Hindlimb muscle (tissue), 1 donor: ENCODE data around the gene ZNF593OS. TPM values are rescaled to one million over a fixed set of nuclear protein-coding genes. Genes with fewer than 3 reads are reported as not detected.

Experiments
- DNase-seq: peaks from one replicate; pipeline ENCODE4 v3.0.0-alpha.2; 2013
- polyA plus RNA-seq: library from polyadenylated mRNA; unstranded; fragments of 120-200 nt; gene quantifications from one replicate; pipeline ENCODE4 v1.2.1, GENCODE V29; 2013; ENCODE audit not compliant: insufficient read length

Gene ZNF593OS
- polyA plus RNA-seq, 1 donor = 2.3 TPM

- DNase-seq = no peak
Measured at GRCh38 chr1:26125946-26126320, 45.7 kb downstream of the ZNF593OS start.

GRCh38 chr1:26125382-26125781 is 46.2 kb downstream of the ZNF593OS start:
- DNase-seq = no peak

GRCh38 chr1:26124418-26125331 is 47.0 kb downstream of the ZNF593OS start:
- DNase-seq = no peak

- no peak for DNase-seq
Measured at GRCh38 chr1:26122988-26123973, 48.4 kb downstream of the ZNF593OS start.

GRCh38 chr1:26121854-26122773 is 49.5 kb downstream of the ZNF593OS start:
- DNase-seq = no peak

- DNase-seq = no peak
Measured at GRCh38 chr1:26119892-26120608, 51.6 kb downstream of the ZNF593OS start.

Other genes with a start within 250 kb of the ZNF593OS start
- 87.9 TPM for gene PAFAH2, start 173.8 kb downstream of the ZNF593OS start, polyA plus RNA-seq
- 4.2 TPM for gene EXTL1, start 150.1 kb downstream of the ZNF593OS start, polyA plus RNA-seq
- gene SLC30A2, start 125.7 kb downstream of the ZNF593OS start, polyA plus RNA-seq = 0.97 TPM
- gene TRIM63, start 104.2 kb downstream of the ZNF593OS start, polyA plus RNA-seq = 50.3 TPM
- 5.6 TPM for gene PDIK1L, start 60.0 kb downstream of the ZNF593OS start, polyA plus RNA-seq
- 0.98 TPM for gene FAM110D, start 12.8 kb downstream of the ZNF593OS start, polyA plus RNA-seq
- not detected for gene C1orf232, start 2.9 kb downstream of the ZNF593OS start, polyA plus RNA-seq
- 17.3 TPM for gene ZNF593, start 1.9 kb downstream of the ZNF593OS start, polyA plus RNA-seq
- 2.5 TPM for gene CNKSR1, start 5.7 kb upstream of the ZNF593OS start, polyA plus RNA-seq
- gene CATSPER4, start 18.8 kb upstream of the ZNF593OS start, polyA plus RNA-seq = not detected
- gene CEP85, start 62.4 kb upstream of the ZNF593OS start, polyA plus RNA-seq = 23.0 TPM
- 57.4 TPM for gene SH3BGRL3, start 108.3 kb upstream of the ZNF593OS start, polyA plus RNA-seq
- gene UBXN11, start 134.8 kb upstream of the ZNF593OS start, polyA plus RNA-seq = 8.6 TPM
- 2.2 TPM for gene CD52, start 146.1 kb upstream of the ZNF593OS start, polyA plus RNA-seq
- 0.40 TPM for gene CRYBG2, start 182.3 kb upstream of the ZNF593OS start, polyA plus RNA-seq
- gene ZNF683, start 200.9 kb upstream of the ZNF593OS start, polyA plus RNA-seq = not detected
- not detected for gene LIN28A, start 239.0 kb upstream of the ZNF593OS start, polyA plus RNA-seq